Activated naive CD8-positive, alpha-beta T cell treated with anti-CD3 and anti-CD28 coated beads, Interleukin-2, amount 10 ng/mL, durations not matched to agents 7 days and 5 days (primary cell): ENCODE data around the gene ABCD3. TPM values are rescaled to one million over a fixed set of nuclear protein-coding genes. Genes with fewer than 3 reads are reported as not detected.
A peak's percentile ranks its signal among the peaks of the same experiment; 100 is the strongest.
"Not testable (repeated sequence)": the region's sequence is repeated elsewhere in the genome, so short reads cannot be mapped to it uniquely, and the experiment has no call there.

ENCODE experiments used
- ATAC-seq: fragments of 150-1000 bp; cut with Tn5 transposase; one replicate; pipeline ENCODE4 v1.10.0; 2021; ENCODE audit warnings: low read depth, moderate library complexity
- POLR2A ChIA-PET: fragments of 350-600 bp; sonication (Branson Sonifier 250); formaldehyde crosslinking; loops from one replicate; lab custom pipeline; 2021; ENCODE audit warnings: antibody characterized with exemption; lab: Charles Lee
- DNase-seq: peaks from one replicate; pipeline ENCODE4 v3.0.0; 2021
- H3K27ac Mint-ChIP-seq: one replicate; pipeline ENCODE4 v1.8.0; 2022; ENCODE audit warnings: mild to moderate bottlenecking, mixed read lengths
- H3K27me3 Mint-ChIP-seq: one replicate; pipeline ENCODE4 v1.8.0; 2022; ENCODE audit warnings: mild to moderate bottlenecking, moderate library complexity, mixed read lengths
- H3K36me3 Mint-ChIP-seq: one replicate; pipeline ENCODE4 v1.8.0; 2021; ENCODE audit warnings: mild to moderate bottlenecking, mixed read lengths
- H3K4me1 Mint-ChIP-seq: one replicate; pipeline ENCODE4 v1.8.0; 2021; ENCODE audit warnings: mixed read lengths
- H3K4me3 Mint-ChIP-seq: one replicate; pipeline ENCODE4 v1.8.0; 2022; ENCODE audit warnings: mild to moderate bottlenecking, moderate library complexity, mixed read lengths
- H3K9me3 Mint-ChIP-seq: one replicate; pipeline ENCODE4 v1.8.0; 2021; ENCODE audit warnings: mixed read lengths
- total RNA-seq, 2 experiments: library from RNA; stranded (reverse); gene quantifications; one replicate each; pipeline ENCODE4 v1.2.3, GENCODE V29; 2021

The ABCD3 gene
- total RNA-seq, 2 experiments from 2014 or later: 22.6 to 26.0 TPM

GRCh38 chr1:94446177-94446576 is 28.0 kb downstream of the ABCD3 start:
- H3K36me3 Mint-ChIP-seq: peaks cover 41% of the 10 kb centered on the region
- peaks cover 37% of the 10 kb centered on the region for H3K9me3 Mint-ChIP-seq
- POLR2A ChIA-PET, H3K4me3 Mint-ChIP-seq, DNase-seq, H3K27ac Mint-ChIP-seq, H3K4me1 Mint-ChIP-seq, ATAC-seq, H3K27me3 Mint-ChIP-seq: not testable (repeated sequence)

GRCh38 chr1:94448741-94449140 is 30.6 kb downstream of the ABCD3 start:
- DNase-seq, H3K4me1 Mint-ChIP-seq, POLR2A ChIA-PET, ATAC-seq, H3K27me3 Mint-ChIP-seq, H3K27ac Mint-ChIP-seq, H3K4me3 Mint-ChIP-seq: not testable (repeated sequence)
- peaks cover 43% of the 10 kb centered on the region for H3K36me3 Mint-ChIP-seq
- H3K9me3 Mint-ChIP-seq: peaks cover 35% of the 10 kb centered on the region

- no peak for DNase-seq
- Mint-ChIP-seq H3K4me3 (no peak overlapping the region), H3K27me3 (no peaks in the 10 kb centered on the region), H3K4me1 (no peaks in the 10 kb centered on the region), H3K9me3 (peaks cover 6% of the 10 kb centered on the region), H3K36me3 (peaks cover 20% of the 10 kb centered on the region), H3K27ac (no peak overlapping the region)
- no peak for ATAC-seq
- POLR2A ChIA-PET: no interaction called here
Measured at GRCh38 chr1:94456736-94457135, 38.5 kb downstream of the ABCD3 start.

- Mint-ChIP-seq H3K27ac (peak overlapping the region; percentile 35), H3K27me3 (no peaks in the 10 kb centered on the region), H3K36me3 (peaks cover 12% of the 10 kb centered on the region), H3K4me1 (no peaks in the 10 kb centered on the region), H3K4me3 (no peak overlapping the region), H3K9me3 (no peaks in the 10 kb centered on the region)
- ATAC-seq: no peak
- POLR2A ChIA-PET: no interaction called here
- no peak for DNase-seq
Measured at GRCh38 chr1:94462606-94463005, 44.4 kb downstream of the ABCD3 start.

- POLR2A ChIA-PET: no interaction called here
- Mint-ChIP-seq H3K27me3 (no peaks in the 10 kb centered on the region), H3K4me3 (no peak overlapping the region), H3K27ac (no peak overlapping the region), H3K9me3 (no peaks in the 10 kb centered on the region), H3K36me3 (peaks cover 11% of the 10 kb centered on the region), H3K4me1 (no peaks in the 10 kb centered on the region)
- DNase-seq (no peak), ATAC-seq (no peak)
Measured at GRCh38 chr1:94463056-94463764, 45.0 kb downstream of the ABCD3 start.

GRCh38 chr1:94463765-94464330 is 45.7 kb downstream of the ABCD3 start:
- ATAC-seq (peak; percentile 50), DNase-seq (no peak)
- no peak overlapping the region for H3K4me3 Mint-ChIP-seq
- H3K27me3 Mint-ChIP-seq: no peaks in the 10 kb centered on the region
- POLR2A ChIA-PET: no interaction called here
- no peak overlapping the region for H3K27ac Mint-ChIP-seq
- H3K36me3 Mint-ChIP-seq: peaks cover 11% of the 10 kb centered on the region
- no peaks in the 10 kb centered on the region for H3K4me1 Mint-ChIP-seq
- no peaks in the 10 kb centered on the region for H3K9me3 Mint-ChIP-seq

- no peaks in the 10 kb centered on the region for H3K4me1 Mint-ChIP-seq
- no peak overlapping the region for H3K27ac Mint-ChIP-seq
- no peak overlapping the region for H3K4me3 Mint-ChIP-seq
- peaks cover 8% of the 10 kb centered on the region for H3K36me3 Mint-ChIP-seq
- no peaks in the 10 kb centered on the region for H3K9me3 Mint-ChIP-seq
- DNase-seq: no peak
- POLR2A ChIA-PET: no interaction called here
- no peaks in the 10 kb centered on the region for H3K27me3 Mint-ChIP-seq
- ATAC-seq: no peak
Measured at GRCh38 chr1:94468708-94469107, 50.5 kb downstream of the ABCD3 start.

GRCh38 chr1:94471271-94471670 is 53.1 kb downstream of the ABCD3 start:
- ATAC-seq (no peak), DNase-seq (no peak)
- H3K36me3 Mint-ChIP-seq: peaks cover 12% of the 10 kb centered on the region
- H3K27me3 Mint-ChIP-seq: no peaks in the 10 kb centered on the region
- H3K9me3 Mint-ChIP-seq: no peaks in the 10 kb centered on the region
- POLR2A ChIA-PET: no interaction called here
- no peaks in the 10 kb centered on the region for H3K4me1 Mint-ChIP-seq
- H3K27ac Mint-ChIP-seq: no peak overlapping the region
- no peak overlapping the region for H3K4me3 Mint-ChIP-seq

GRCh38 chr1:94475232-94475631 is 57.0 kb downstream of the ABCD3 start:
- DNase-seq (no peak), ATAC-seq (no peak)
- Mint-ChIP-seq H3K36me3 (peaks cover 10% of the 10 kb centered on the region), H3K4me1 (no peaks in the 10 kb centered on the region), H3K27me3 (no peaks in the 10 kb centered on the region), H3K9me3 (no peaks in the 10 kb centered on the region), H3K4me3 (no peak overlapping the region), H3K27ac (no peak overlapping the region)
- POLR2A ChIA-PET: no interaction called here

GRCh38 chr1:94479682-94480081 is 61.5 kb downstream of the ABCD3 start:
- no peak overlapping the region for H3K27ac Mint-ChIP-seq

GRCh38 chr1:94481473-94481933 is 63.3 kb downstream of the ABCD3 start:
- no peaks in the 10 kb centered on the region for H3K27me3 Mint-ChIP-seq
- ATAC-seq (peak; percentile 78), DNase-seq (no peak)
- peaks cover 2% of the 10 kb centered on the region for H3K4me1 Mint-ChIP-seq
- H3K27ac Mint-ChIP-seq: no peak overlapping the region
- peaks cover 12% of the 10 kb centered on the region for H3K36me3 Mint-ChIP-seq
- H3K4me3 Mint-ChIP-seq: no peak overlapping the region
- POLR2A ChIA-PET: no interaction called here
- H3K9me3 Mint-ChIP-seq: no peaks in the 10 kb centered on the region

More at GRCh38 chr1:94479682-94480081, 61.5 kb downstream of the ABCD3 start:
- Mint-ChIP-seq H3K27me3 (no peaks in the 10 kb centered on the region), H3K36me3 (peaks cover 17% of the 10 kb centered on the region), H3K4me3 (no peak overlapping the region), H3K9me3 (no peaks in the 10 kb centered on the region), H3K4me1 (peaks cover 2% of the 10 kb centered on the region)
- no peak for DNase-seq
- ATAC-seq: no peak
- POLR2A ChIA-PET: no interaction called here

GRCh38 chr1:94486990-94487389 is 68.8 kb downstream of the ABCD3 start:
- no peak for DNase-seq

GRCh38 chr1:94490556-94490955 is 72.4 kb downstream of the ABCD3 start:
- H3K27me3 Mint-ChIP-seq: no peaks in the 10 kb centered on the region
- H3K36me3 Mint-ChIP-seq: peaks cover 24% of the 10 kb centered on the region
- no peak for DNase-seq
- POLR2A ChIA-PET: no interaction called here
- peaks cover 2% of the 10 kb centered on the region for H3K4me1 Mint-ChIP-seq
- H3K4me3 Mint-ChIP-seq: no peak overlapping the region
- no peak overlapping the region for H3K27ac Mint-ChIP-seq
- H3K9me3 Mint-ChIP-seq: no peaks in the 10 kb centered on the region
- no peak for ATAC-seq

More at GRCh38 chr1:94486990-94487389, 68.8 kb downstream of the ABCD3 start:
- ATAC-seq: no peak
- no peaks in the 10 kb centered on the region for H3K27me3 Mint-ChIP-seq
- no peaks in the 10 kb centered on the region for H3K9me3 Mint-ChIP-seq
- POLR2A ChIA-PET: no interaction called here
- H3K27ac Mint-ChIP-seq: no peak overlapping the region
- H3K4me3 Mint-ChIP-seq: no peak overlapping the region
- peaks cover 23% of the 10 kb centered on the region for H3K36me3 Mint-ChIP-seq
- peaks cover 2% of the 10 kb centered on the region for H3K4me1 Mint-ChIP-seq

- Mint-ChIP-seq H3K36me3 (peaks cover 22% of the 10 kb centered on the region), H3K9me3 (no peaks in the 10 kb centered on the region), H3K27ac (no peak overlapping the region), H3K27me3 (no peaks in the 10 kb centered on the region), H3K4me1 (peaks cover 2% of the 10 kb centered on the region), H3K4me3 (no peak overlapping the region)
- ATAC-seq: no peak
- DNase-seq: no peak
- POLR2A ChIA-PET: no interaction called here
Measured at GRCh38 chr1:94496076-94496755, 78.0 kb downstream of the ABCD3 start.
